HepG2 (cell line): ENCODE results near the gene CXCR4. TPM values are rescaled to one million over a fixed set of nuclear protein-coding genes. Genes with fewer than 3 reads are reported as not detected.

Source experiments
- ATAC-seq: fragments of 200-7000 bp; cut with Tn5 transposase; 3 replicates; pipeline ENCODE4 v1.9.1; 2020; ENCODE audit warnings: mild to moderate bottlenecking, moderate library complexity
- BruUV-seq: library from RNA; stranded (reverse); fragments of 400-500 nt; replicated peaks from 2 replicates; lab custom pipeline; 2021; lab: Mats Ljungman, UMichigan
- CTCF ChIA-PET: fragments of 300-600 bp; formaldehyde crosslinking; extraction: SDS; loops from one replicate; lab custom pipeline; 2021; ENCODE audit warnings: low total read pairs, inconsistent platforms, low intra/inter-chr PET ratio; lab: Yijun Ruan, JAX
- POLR2A ChIA-PET: fragments of 350-600 bp; sonication (Branson Sonifier 250); formaldehyde crosslinking; loops from one replicate; lab custom pipeline; 2020; ENCODE audit warnings: antibody characterized with exemption, inconsistent platforms; lab: Yijun Ruan, JAX
- DNase-seq: peaks from one replicate; pipeline ENCODE4 v3.0.0-alpha.2; 2015; ENCODE audit warnings: low spot score
- FAIRE-seq: peaks from 3 replicates; lab custom pipeline; 2011; peaks lifted over from hg19 to GRCh38; lab: Jason Lieb, UNC
- H2AFZ ChIP-seq: one replicate; pipeline ENCODE4 v1.6.1; 2011; ENCODE audit warnings: low read length, inconsistent platforms
- H3K27ac ChIP-seq: fragments of 300-600 bp; 3 replicates; pipeline ENCODE4 v1.8.0; 2011; ENCODE audit warnings: mixed run types, mild to moderate bottlenecking, mixed read lengths, low read length, inconsistent platforms; ENCODE audit not compliant: insufficient read depth; ENCODE audit errors: extremely low read length
- H3K27me3 ChIP-seq, 2 experiments: fragments of 200-600 bp in 1 of 2; 2 replicates in 1 of 2; 3 replicates in 1 of 2; pipeline versions ENCODE4 v1.6.0 to v1.8.0; 2011; ENCODE audit warnings: low read length in 2 of 2, mild to moderate bottlenecking in 2 of 2, moderate library complexity in 2 of 2, inconsistent platforms in 1 of 2; ENCODE audit not compliant: insufficient read depth in 2 of 2, control insufficient read depth in 1 of 2
- H3K36me3 ChIP-seq, 2 experiments: fragments of 200-600 bp in 1 of 2; replicated peaks in 1 of 2; 2 replicates in 1 of 2; 3 replicates in 1 of 2; pipeline versions ENCODE4 v1.5.1 to v1.8.0; 2011; ENCODE audit warnings: low read length in 2 of 2, inconsistent platforms in 1 of 2; ENCODE audit not compliant: insufficient read depth in 2 of 2, control insufficient read depth in 1 of 2
- H3K4me1 ChIP-seq: 2 replicates; pipeline ENCODE4 v1.5.1; 2012; ENCODE audit warnings: low read length, inconsistent platforms; ENCODE audit not compliant: insufficient read depth
- H3K4me2 ChIP-seq: 2 replicates; pipeline ENCODE4 v1.6.0; 2011; ENCODE audit warnings: low read depth, low read length, inconsistent platforms
- H3K4me3 ChIP-seq, 3 experiments: fragments of 200-600 bp in 1 of 3; sonication (generic), shearing (Covaris generic) in 1 of 3; replicated peaks in 1 of 3; 2 replicates each; pipeline ENCODE4 v1.5.1; 2011 to 2016; ENCODE audit warnings: low read length in 3 of 3, inconsistent platforms in 2 of 3, low read depth in 2 of 3, mild to moderate bottlenecking in 2 of 3, control low read depth in 1 of 3, mixed read lengths in 1 of 3; ENCODE audit not compliant: insufficient read depth in 1 of 3
- H3K79me2 ChIP-seq: one replicate; pipeline ENCODE4 v1.6.1; 2011; ENCODE audit warnings: low read length, inconsistent platforms; ENCODE audit not compliant: insufficient read depth
- H3K9ac ChIP-seq: 2 replicates; pipeline ENCODE4 v1.6.0; 2011; ENCODE audit warnings: mild to moderate bottlenecking, low read depth, low read length, inconsistent platforms; ENCODE audit not compliant: insufficient read depth
- H3K9me3 ChIP-seq: 2 replicates; pipeline ENCODE4 v1.5.1; 2012; ENCODE audit warnings: mild to moderate bottlenecking, low read length
- H4K20me1 ChIP-seq: 2 replicates; pipeline ENCODE4 v1.6.0; 2011; ENCODE audit warnings: inconsistent platforms, mild to moderate bottlenecking, low read length, moderate library complexity; ENCODE audit not compliant: insufficient read depth
- HNRNPUL1 ChIP-seq: fragments of 200-400 bp; formaldehyde crosslinking; IDR thresholded peaks from 2 replicates; pipeline ENCODE4 v1.6.1; 2017; ENCODE audit warnings: low read depth, mild to moderate bottlenecking, low read length, moderate library complexity
- NFATC3 ChIP-seq: sonication (generic); formaldehyde crosslinking; IDR thresholded peaks from 2 replicates; pipeline ENCODE4 v1.5.1; 2020; ENCODE audit warnings: mild to moderate bottlenecking, missing genetic modification reagents
- ZNF318 ChIP-seq: sonication (generic); formaldehyde crosslinking; IDR thresholded peaks from 2 replicates; pipeline ENCODE4 v1.4.0; 2020; ENCODE audit warnings: mild to moderate bottlenecking, missing genetic modification reagents
- ZNF891 ChIP-seq: sonication (generic); formaldehyde crosslinking; IDR thresholded peaks from 2 replicates; pipeline ENCODE4 v1.5.0; 2020; ENCODE audit warnings: mild to moderate bottlenecking, missing genetic modification reagents
- WGBS: methylation state at CpG from one replicate; pipeline ENCODE4 v1.1.6; 2017; ENCODE audit warnings: low lambda C conversion rate; 5-methylcytosine and 5-hydroxymethylcytosine counted together
- in situ Hi-C: cut with HindIII; loops from 2 replicates; pipeline ENCODE4 v1.10.0; 2017; ENCODE audit warnings: low pct_unique_long_range_greater_than_20kb; ENCODE audit not compliant: extremely low pct_ligation_motif_present
- intact Hi-C: fragments of 100-400 bp; cut with micrococcal nuclease; formaldehyde crosslinking; loops from one replicate; pipeline ENCODE4 v1.10.0; 2022; ENCODE audit not compliant: unreplicated experiment
- polyA plus RNA-seq, 8 experiments: library from polyadenylated mRNA; depleted of rRNA in 3 of 8; stranded (reverse) in 7 of 8; unstranded in 1 of 8; fragments of >200 nt; fragmentation: Illumina TruSeq in 4 of 8; extraction: Trizol in 4 of 8; gene quantifications; 2 replicates each; pipeline versions ENCODE4 v1.2.1 to v1.2.3, GENCODE V29; 2011 to 2016; ENCODE audit warnings: low read depth in 4 of 8, missing spikeins in 1 of 8, mixed read lengths in 1 of 8; ENCODE audit not compliant: insufficient read depth in 1 of 8
- total RNA-seq, 5 experiments: library from RNA; depleted of rRNA; stranded (reverse); fragments of >200 nt; fragmentation: Illumina TruSeq; extraction: Trizol; gene quantifications; 2 replicates each; pipeline ENCODE4 v1.2.3, GENCODE V29; 2016; ENCODE audit warnings: low read depth in 1 of 5
- TF ChIP-seq, protein P1 (sequence below): sonication (generic); formaldehyde crosslinking; IDR thresholded peaks from 2 replicates; pipeline ENCODE4 v1.4.0; 2020; ENCODE audit warnings: missing genetic modification reagents, borderline replicate concordance
- TF ChIP-seq, protein P2 (sequence below): sonication (generic); formaldehyde crosslinking; IDR thresholded peaks from 2 replicates; pipeline ENCODE4 v1.4.0; 2020; ENCODE audit warnings: mild to moderate bottlenecking, missing genetic modification reagents

The CXCR4 gene
- total and polyA plus RNA-seq, 2 of the 13 experiments (the other 11 are each of a cell fraction or from before 2014, with no cell fraction given): 0.34 to 0.55 TPM

DNA sequence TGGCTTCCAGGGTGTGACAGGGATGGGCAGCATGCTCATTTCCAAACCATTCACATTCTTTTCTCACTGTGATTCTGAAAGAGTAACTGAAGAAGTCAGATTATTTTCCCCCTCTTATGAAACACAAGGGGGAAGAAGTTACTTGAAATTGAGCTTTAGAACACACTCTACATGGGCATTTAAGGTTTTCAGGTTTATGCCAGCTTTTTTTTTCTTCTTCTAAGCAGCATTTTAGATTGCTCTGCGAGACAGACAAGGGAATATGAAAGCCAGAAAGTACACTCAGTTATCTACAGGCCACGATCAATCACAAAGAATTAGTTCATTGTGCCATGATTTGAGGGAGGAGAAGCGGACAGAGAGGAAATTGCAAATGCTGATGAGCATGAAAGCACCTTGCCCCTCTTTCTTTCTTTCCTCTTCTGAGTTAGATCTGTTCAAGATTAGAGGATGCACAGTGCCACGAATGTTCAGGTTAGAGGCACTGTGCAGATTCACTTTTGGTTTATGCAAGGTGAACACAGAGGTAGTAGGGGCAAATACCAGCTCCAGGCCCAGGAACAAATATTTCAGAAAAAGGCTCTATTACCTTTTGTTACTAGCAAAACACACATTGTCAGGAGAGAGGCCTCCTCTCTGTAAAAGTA is 49.2 kb downstream of the CXCR4 start (continued):
- TF ChIP-seq, protein P1, sequence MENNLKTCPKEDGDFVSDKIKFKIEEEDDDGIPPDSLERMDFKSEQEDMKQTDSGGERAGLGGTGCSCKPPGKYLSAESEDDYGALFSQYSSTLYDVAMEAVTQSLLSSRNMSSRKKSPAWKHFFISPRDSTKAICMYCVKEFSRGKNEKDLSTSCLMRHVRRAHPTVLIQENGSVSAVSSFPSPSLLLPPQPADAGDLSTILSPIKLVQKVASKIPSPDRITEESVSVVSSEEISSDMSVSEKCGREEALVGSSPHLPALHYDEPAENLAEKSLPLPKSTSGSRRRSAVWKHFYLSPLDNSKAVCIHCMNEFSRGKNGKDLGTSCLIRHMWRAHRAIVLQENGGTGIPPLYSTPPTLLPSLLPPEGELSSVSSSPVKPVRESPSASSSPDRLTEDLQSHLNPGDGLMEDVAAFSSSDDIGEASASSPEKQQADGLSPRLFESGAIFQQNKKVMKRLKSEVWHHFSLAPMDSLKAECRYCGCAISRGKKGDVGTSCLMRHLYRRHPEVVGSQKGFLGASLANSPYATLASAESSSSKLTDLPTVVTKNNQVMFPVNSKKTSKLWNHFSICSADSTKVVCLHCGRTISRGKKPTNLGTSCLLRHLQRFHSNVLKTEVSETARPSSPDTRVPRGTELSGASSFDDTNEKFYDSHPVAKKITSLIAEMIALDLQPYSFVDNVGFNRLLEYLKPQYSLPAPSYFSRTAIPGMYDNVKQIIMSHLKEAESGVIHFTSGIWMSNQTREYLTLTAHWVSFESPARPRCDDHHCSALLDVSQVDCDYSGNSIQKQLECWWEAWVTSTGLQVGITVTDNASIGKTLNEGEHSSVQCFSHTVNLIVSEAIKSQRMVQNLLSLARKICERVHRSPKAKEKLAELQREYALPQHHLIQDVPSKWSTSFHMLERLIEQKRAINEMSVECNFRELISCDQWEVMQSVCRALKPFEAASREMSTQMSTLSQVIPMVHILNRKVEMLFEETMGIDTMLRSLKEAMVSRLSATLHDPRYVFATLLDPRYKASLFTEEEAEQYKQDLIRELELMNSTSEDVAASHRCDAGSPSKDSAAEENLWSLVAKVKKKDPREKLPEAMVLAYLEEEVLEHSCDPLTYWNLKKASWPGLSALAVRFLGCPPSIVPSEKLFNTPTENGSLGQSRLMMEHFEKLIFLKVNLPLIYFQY (CRISPR knock-in tag): no peak
- no peak for TF ChIP-seq HNRNPUL1
- TF ChIP-seq ZNF891 (CRISPR knock-in tag): no peak

GRCh38 chr2:136067897-136068580 is 49.9 kb downstream of the CXCR4 start:
- H3K79me2 ChIP-seq: no peaks in the 10 kb centered on the region
- no peak for FAIRE-seq
- ChIA-PET CTCF (no interaction called here), POLR2A (no interaction called here)
- intact Hi-C loops (no loop called here), in situ Hi-C loops (no loop called here)
- H3K9me3 ChIP-seq: no peaks in the 10 kb centered on the region
- 39% methylated on average over 11 of the region's 11 CpGs for WGBS
- H3K4me1 ChIP-seq: no peaks in the 10 kb centered on the region
- no peak overlapping the region for H2AFZ ChIP-seq
- no peaks in the 10 kb centered on the region for H3K36me3 ChIP-seq
- no peaks in the 10 kb centered on the region for H4K20me1 ChIP-seq
- no peak for DNase-seq
- no peak for ATAC-seq
- no peak overlapping the region for H3K4me2 ChIP-seq
- no peak overlapping the region for H3K9ac ChIP-seq
- H3K27ac ChIP-seq: no peak overlapping the region
- no peak overlapping the region for H3K4me3 ChIP-seq
- BruUV-seq: no TSS peak
- H3K27me3 ChIP-seq: 0 out of 5 replicates have a peak, but pooled peaks cover 0 to 7% of the 10 kb centered on the region in 2 experiments
- no peak for TF ChIP-seq ZNF318 (CRISPR knock-in tag)
- no peak for TF ChIP-seq NFATC3 (CRISPR knock-in tag)
- TF ChIP-seq, protein P2, sequence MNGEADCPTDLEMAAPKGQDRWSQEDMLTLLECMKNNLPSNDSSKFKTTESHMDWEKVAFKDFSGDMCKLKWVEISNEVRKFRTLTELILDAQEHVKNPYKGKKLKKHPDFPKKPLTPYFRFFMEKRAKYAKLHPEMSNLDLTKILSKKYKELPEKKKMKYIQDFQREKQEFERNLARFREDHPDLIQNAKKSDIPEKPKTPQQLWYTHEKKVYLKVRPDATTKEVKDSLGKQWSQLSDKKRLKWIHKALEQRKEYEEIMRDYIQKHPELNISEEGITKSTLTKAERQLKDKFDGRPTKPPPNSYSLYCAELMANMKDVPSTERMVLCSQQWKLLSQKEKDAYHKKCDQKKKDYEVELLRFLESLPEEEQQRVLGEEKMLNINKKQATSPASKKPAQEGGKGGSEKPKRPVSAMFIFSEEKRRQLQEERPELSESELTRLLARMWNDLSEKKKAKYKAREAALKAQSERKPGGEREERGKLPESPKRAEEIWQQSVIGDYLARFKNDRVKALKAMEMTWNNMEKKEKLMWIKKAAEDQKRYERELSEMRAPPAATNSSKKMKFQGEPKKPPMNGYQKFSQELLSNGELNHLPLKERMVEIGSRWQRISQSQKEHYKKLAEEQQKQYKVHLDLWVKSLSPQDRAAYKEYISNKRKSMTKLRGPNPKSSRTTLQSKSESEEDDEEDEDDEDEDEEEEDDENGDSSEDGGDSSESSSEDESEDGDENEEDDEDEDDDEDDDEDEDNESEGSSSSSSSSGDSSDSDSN: no peak
